Stimulated activated CD4-positive, alpha-beta T cell treated with anti-CD3 and anti-CD28 coated beads, Interleukin-4, amount 100 ng/mL, for 48 hours (primary cell): ENCODE data around the gene ARFGEF2.
"Not testable (repeated sequence)": the region's sequence is repeated elsewhere in the genome, so short reads cannot be mapped to it uniquely, and the experiment has no call there.

ENCODE experiments used
- DNase-seq, 2 donors: peaks; one replicate each; pipeline ENCODE4 v3.0.0-alpha.2; 2020; ENCODE audit warnings: low read depth in 2 of 2

ARFGEF2 gene

GRCh38 chr20:48951646-48952045 lies 30.1 kb downstream of the ARFGEF2 start:
- DNase-seq = no peak

GRCh38 chr20:48952656-48953055 lies 31.1 kb downstream of the ARFGEF2 start:
- no peak for DNase-seq

- DNase-seq = no peak
Measured at GRCh38 chr20:48953653-48954052, 32.1 kb downstream of the ARFGEF2 start.

- DNase-seq = no peak
Measured at GRCh38 chr20:48956052-48956451, 34.5 kb downstream of the ARFGEF2 start.

GRCh38 chr20:48957053-48957481 lies 35.6 kb downstream of the ARFGEF2 start:
- no peak for DNase-seq

- DNase-seq = no peak
Measured at GRCh38 chr20:48957533-48957932, 36.0 kb downstream of the ARFGEF2 start.

GRCh38 chr20:48958743-48959142 lies 37.2 kb downstream of the ARFGEF2 start:
- no peak for DNase-seq

- no peak for DNase-seq
Measured at GRCh38 chr20:48959899-48960550, 38.5 kb downstream of the ARFGEF2 start.

- no peak for DNase-seq
Measured at GRCh38 chr20:48962421-48962820, 40.9 kb downstream of the ARFGEF2 start.

- no peak for DNase-seq
Measured at GRCh38 chr20:48962976-48963771, 41.7 kb downstream of the ARFGEF2 start.

- no peak for DNase-seq
Measured at GRCh38 chr20:48965189-48965910, 43.8 kb downstream of the ARFGEF2 start.

- no peak for DNase-seq
Measured at GRCh38 chr20:48970681-48971365, 49.3 kb downstream of the ARFGEF2 start.

- DNase-seq = no peak
Measured at GRCh38 chr20:48971956-48972355, 50.4 kb downstream of the ARFGEF2 start.

GRCh38 chr20:48972816-48973215 lies 51.3 kb downstream of the ARFGEF2 start:
- DNase-seq = no peak

- DNase-seq = no peak
Measured at GRCh38 chr20:48975955-48976354, 54.4 kb downstream of the ARFGEF2 start.

- DNase-seq = not testable (repeated sequence)
Measured at GRCh38 chr20:48979980-48980379, 58.5 kb downstream of the ARFGEF2 start.

GRCh38 chr20:48983423-48984400 lies 62.2 kb downstream of the ARFGEF2 start:
- no peak for DNase-seq

GRCh38 chr20:48984575-48985219 lies 63.2 kb downstream of the ARFGEF2 start:
- no peak for DNase-seq

- no peak for DNase-seq
Measured at GRCh38 chr20:48986899-48987298, 65.4 kb downstream of the ARFGEF2 start.

GRCh38 chr20:48990467-48990866 lies 69.0 kb downstream of the ARFGEF2 start:
- no peak for DNase-seq
